ENCODE measurements around the gene CDT1. TPM values are rescaled to one million over a fixed set of nuclear protein-coding genes. Genes with fewer than 3 reads are reported as not detected.
"Not testable (repeated sequence)": the region's sequence is repeated elsewhere in the genome, so short reads cannot be mapped to it uniquely, and the experiment has no call there.

CDT1 gene
- total and polyA plus RNA-seq, 4 donors = 3.6 to 13.9 (median 7.8) TPM

- Histone ChIP-seq H3K27me3 (ENCODE audit: control insufficient read depth, insufficient read depth, low read length) (no peaks in the 10 kb centered on the region), H3K4me3 (ENCODE audit: low read depth, low read length) (no peak overlapping the region), H3K9me3 (ENCODE audit: control insufficient read depth, insufficient read depth, low read length) (no peaks in the 10 kb centered on the region), H3K36me3 (ENCODE audit: control insufficient read depth, insufficient read depth, low read length) (peaks cover 69% of the 10 kb centered on the region), H3K4me1 (ENCODE audit: control insufficient read depth, insufficient read depth, low read length) (peaks cover 16% of the 10 kb centered on the region), H3K27ac (ENCODE audit: low read depth, low read length) (no peak overlapping the region)
- 86% methylated on average over 40 of the region's 41 CpGs for WGBS (ENCODE audit: insufficient coverage)
- DNase-seq (ENCODE audit: low read depth in 4 of 6, low spot score in 6 of 6) = no peak
These were observed 13.3 kb downstream of the CDT1 start for GRCh38 chr16:88816736-88817535.

DNA sequence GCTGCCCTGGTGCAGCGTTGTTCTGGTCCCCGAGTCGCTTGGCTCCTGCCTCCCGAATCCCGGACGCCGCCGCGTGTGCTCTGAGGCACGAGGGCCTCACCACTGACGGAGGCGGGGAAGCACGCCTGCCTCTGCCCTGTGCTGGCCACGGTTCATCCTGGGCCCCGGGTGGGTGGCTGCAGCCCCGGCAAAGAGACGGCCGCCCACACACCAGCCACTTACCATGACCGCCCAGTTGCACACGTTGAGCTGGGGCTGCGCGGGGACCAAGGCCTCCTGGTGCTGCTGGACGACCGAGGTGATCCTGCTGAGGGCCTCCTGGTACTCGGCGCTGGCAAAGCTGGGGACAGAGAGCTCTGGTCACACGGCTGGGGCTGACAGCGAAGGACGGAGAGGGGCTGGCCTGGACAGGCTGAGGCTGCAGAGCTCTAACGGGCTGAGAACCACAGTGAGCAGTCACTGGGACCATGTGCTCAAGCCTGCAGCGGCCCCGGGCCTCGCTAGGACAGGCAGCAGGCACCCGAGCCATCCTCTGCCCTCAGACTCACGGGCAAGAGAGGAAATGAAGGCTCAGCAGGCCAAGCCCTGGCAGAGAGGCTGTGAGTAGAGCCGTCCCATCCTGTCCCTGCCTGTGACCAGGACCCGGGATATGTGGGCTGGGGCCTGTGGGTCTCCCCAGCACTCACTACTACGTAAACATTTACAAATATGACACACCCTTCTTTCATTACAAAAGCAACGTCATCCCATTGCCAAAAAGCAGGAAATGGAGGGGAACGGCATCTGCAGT lies 14.4 kb downstream of the CDT1 start:
- Histone ChIP-seq H3K36me3 (ENCODE audit: control insufficient read depth, insufficient read depth, low read length) (peaks cover 79% of the 10 kb centered on the region), H3K4me3 (ENCODE audit: low read depth, low read length) (no peak overlapping the region), H3K27ac (ENCODE audit: low read depth, low read length) (no peak overlapping the region), H3K9me3 (ENCODE audit: control insufficient read depth, insufficient read depth, low read length) (no peaks in the 10 kb centered on the region), H3K4me1 (ENCODE audit: control insufficient read depth, insufficient read depth, low read length) (peaks cover 6% of the 10 kb centered on the region), H3K27me3 (ENCODE audit: control insufficient read depth, insufficient read depth, low read length) (no peaks in the 10 kb centered on the region)
- WGBS (ENCODE audit: insufficient coverage) = 88% methylated on average over 38 of the region's 40 CpGs
- DNase-seq (ENCODE audit: low read depth in 4 of 6, low spot score in 6 of 6) = no peak

DNA sequence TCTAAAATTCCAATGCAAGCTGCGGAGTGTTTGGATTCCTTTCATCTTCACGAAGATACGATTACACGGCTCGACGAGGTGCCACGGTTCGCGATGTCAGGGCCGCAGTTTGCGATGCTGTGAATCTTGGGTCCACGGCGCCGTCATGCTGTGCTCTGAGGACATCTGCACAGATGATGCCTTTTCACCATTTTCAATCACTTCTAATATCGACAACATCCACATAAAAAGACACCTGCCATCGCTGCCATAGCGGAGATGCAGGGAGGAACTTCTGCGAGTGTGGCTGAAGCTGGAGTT lies 14.9 kb downstream of the CDT1 start:
- Histone ChIP-seq H3K9me3 (ENCODE audit: control insufficient read depth, insufficient read depth, low read length) (no peaks in the 10 kb centered on the region), H3K27me3 (ENCODE audit: control insufficient read depth, insufficient read depth, low read length) (no peaks in the 10 kb centered on the region), H3K36me3 (ENCODE audit: control insufficient read depth, insufficient read depth, low read length) (peaks cover 83% of the 10 kb centered on the region), H3K4me1 (ENCODE audit: control insufficient read depth, insufficient read depth, low read length) (peaks cover 5% of the 10 kb centered on the region), H3K27ac (ENCODE audit: low read depth, low read length) (no peak overlapping the region), H3K4me3 (ENCODE audit: low read depth, low read length) (no peak overlapping the region)
- no peak for DNase-seq (ENCODE audit: low read depth in 4 of 6, low spot score in 6 of 6)
- WGBS (ENCODE audit: insufficient coverage) = 91% methylated on average over 18 of the region's 18 CpGs

DNA sequence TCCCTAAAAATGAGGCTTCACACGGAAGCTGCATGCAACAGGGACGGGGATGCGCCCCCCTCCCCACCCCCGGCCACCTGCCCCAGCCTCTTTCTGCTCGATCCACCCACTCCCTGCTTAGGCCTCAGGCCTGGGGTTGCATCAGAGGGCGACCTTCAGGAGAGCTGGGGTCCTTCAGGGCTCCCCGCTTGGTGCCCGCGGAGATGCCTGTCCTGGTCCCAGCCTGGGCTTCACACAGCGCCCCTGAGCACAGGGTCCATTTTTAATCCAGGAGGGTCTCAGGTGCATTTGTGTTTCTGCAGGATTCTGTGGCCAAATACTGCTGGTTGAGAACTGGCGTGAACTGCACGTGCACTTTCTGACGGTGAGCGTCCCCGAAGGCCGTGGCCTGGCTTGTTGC lies 15.5 kb downstream of the CDT1 start:
- Histone ChIP-seq H3K4me3 (ENCODE audit: low read depth, low read length) (no peak overlapping the region), H3K4me1 (ENCODE audit: control insufficient read depth, insufficient read depth, low read length) (peaks cover 5% of the 10 kb centered on the region), H3K36me3 (ENCODE audit: control insufficient read depth, insufficient read depth, low read length) (peaks cover 86% of the 10 kb centered on the region), H3K9me3 (ENCODE audit: control insufficient read depth, insufficient read depth, low read length) (no peaks in the 10 kb centered on the region), H3K27ac (ENCODE audit: low read depth, low read length) (no peak overlapping the region), H3K27me3 (ENCODE audit: control insufficient read depth, insufficient read depth, low read length) (no peaks in the 10 kb centered on the region)
- 77% methylated on average over 10 of the region's 16 CpGs for WGBS (ENCODE audit: insufficient coverage)
- no peak for DNase-seq (ENCODE audit: low read depth in 4 of 6, low spot score in 6 of 6)

- 79% methylated on average over 19 of the region's 20 CpGs for WGBS (ENCODE audit: insufficient coverage)
- H3K4me3 ChIP-seq (ENCODE audit: low read depth, low read length) = no peak overlapping the region
These were observed 16.9 kb downstream of the CDT1 start for GRCh38 chr16:88820385-88821025.

GRCh38 chr16:88821168-88821850 lies 17.7 kb downstream of the CDT1 start:
- 88% methylated on average over 21 of the region's 22 CpGs for WGBS (ENCODE audit: insufficient coverage)
- H3K4me3 ChIP-seq (ENCODE audit: low read depth, low read length) = no peak overlapping the region
- no peak overlapping the region for H3K27ac ChIP-seq (ENCODE audit: low read depth, low read length)
- H3K9me3 ChIP-seq (ENCODE audit: control insufficient read depth, insufficient read depth, low read length) = no peaks in the 10 kb centered on the region
- peaks cover 91% of the 10 kb centered on the region for H3K36me3 ChIP-seq (ENCODE audit: control insufficient read depth, insufficient read depth, low read length)
- H3K4me1 ChIP-seq (ENCODE audit: control insufficient read depth, insufficient read depth, low read length) = no peaks in the 10 kb centered on the region
- H3K27me3 ChIP-seq (ENCODE audit: control insufficient read depth, insufficient read depth, low read length) = no peaks in the 10 kb centered on the region
- no peak for DNase-seq (ENCODE audit: low read depth in 4 of 6, low spot score in 6 of 6)

More at GRCh38 chr16:88820385-88821025, 16.9 kb downstream of the CDT1 start:
- no peak for DNase-seq (ENCODE audit: low read depth in 4 of 6, low spot score in 6 of 6)
- Histone ChIP-seq H3K4me1 (ENCODE audit: control insufficient read depth, insufficient read depth, low read length) (peaks cover 3% of the 10 kb centered on the region), H3K36me3 (ENCODE audit: control insufficient read depth, insufficient read depth, low read length) (peaks cover 91% of the 10 kb centered on the region), H3K27me3 (ENCODE audit: control insufficient read depth, insufficient read depth, low read length) (no peaks in the 10 kb centered on the region), H3K9me3 (ENCODE audit: control insufficient read depth, insufficient read depth, low read length) (no peaks in the 10 kb centered on the region), H3K27ac (ENCODE audit: low read depth, low read length) (no peak overlapping the region)

DNA sequence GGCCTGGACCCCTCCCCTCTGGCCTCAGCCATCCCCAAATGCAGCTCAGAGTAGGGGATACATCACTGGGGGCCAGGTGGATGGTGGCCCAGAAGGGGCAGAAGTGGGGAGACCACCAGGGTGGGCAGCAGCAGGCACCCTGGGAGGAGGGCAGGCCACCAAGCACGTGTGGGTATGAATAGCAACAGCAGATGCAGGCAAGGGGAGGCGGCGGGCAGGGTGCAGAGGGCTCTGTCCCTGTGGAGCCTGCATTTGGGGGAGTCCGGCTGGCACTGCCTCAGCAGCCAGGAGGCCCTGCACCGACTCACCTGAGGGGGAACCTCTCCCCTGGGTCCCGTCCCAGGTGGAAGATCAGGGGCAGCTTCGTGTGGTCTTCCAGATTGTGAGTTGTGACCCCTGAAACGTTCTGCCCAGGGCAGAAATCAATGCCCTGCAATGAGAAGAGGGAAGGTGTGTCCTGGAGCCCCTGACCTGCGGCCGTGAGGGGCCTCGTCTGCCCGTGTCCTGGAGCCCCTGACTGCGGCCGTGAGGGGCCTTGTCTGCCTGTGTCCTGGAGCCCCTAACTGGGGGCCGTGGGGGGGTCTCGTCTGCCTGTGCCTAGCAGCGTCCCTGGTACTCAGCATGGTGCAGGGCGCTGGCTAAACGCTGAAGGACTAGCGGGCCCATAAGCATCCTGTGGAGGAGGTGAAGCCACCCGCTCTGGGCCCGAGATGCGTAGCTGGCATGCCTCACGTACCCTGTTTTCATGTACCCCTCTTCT lies 18.9 kb downstream of the CDT1 start:
- no peaks in the 10 kb centered on the region for H3K9me3 ChIP-seq (ENCODE audit: control insufficient read depth, insufficient read depth, low read length)
- WGBS (ENCODE audit: insufficient coverage) = 90% methylated on average over 21 of the region's 24 CpGs

DNA sequence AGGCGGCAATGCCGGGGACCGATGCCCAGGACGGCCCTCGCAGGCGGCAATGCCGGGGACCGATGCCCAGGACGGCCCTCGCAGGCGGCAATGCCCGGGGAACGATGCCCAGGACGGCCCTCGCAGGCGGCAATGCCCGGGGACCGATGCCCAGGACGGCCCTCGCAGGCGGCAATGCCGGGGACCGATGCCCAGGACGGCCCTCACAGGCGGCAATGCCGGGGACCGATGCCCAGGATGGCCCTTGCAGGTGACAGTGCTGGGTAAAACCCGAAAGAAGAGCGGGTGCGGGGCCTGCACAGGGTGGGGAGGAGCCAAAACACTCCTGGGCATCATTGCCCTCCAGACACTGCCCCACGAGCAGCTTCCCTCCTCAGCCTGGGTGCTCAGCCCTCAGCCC lies 20.1 kb downstream of the CDT1 start:
- H3K27ac ChIP-seq (ENCODE audit: low read depth, low read length); DNase-seq (ENCODE audit: low read depth in 4 of 6, low spot score in 6 of 6); H3K27me3 ChIP-seq (ENCODE audit: control insufficient read depth, insufficient read depth, low read length); H3K9me3 ChIP-seq (ENCODE audit: control insufficient read depth, insufficient read depth, low read length); H3K4me3 ChIP-seq (ENCODE audit: low read depth, low read length); H3K4me1 ChIP-seq (ENCODE audit: control insufficient read depth, insufficient read depth, low read length): not testable (repeated sequence)
- H3K36me3 ChIP-seq (ENCODE audit: control insufficient read depth, insufficient read depth, low read length) = peaks cover 89% of the 10 kb centered on the region
- WGBS (ENCODE audit: insufficient coverage) = 98% methylated on average over 28 of the region's 31 CpGs

More for the DNA sequence above, 18.9 kb downstream of the CDT1 start:
- H3K27me3 ChIP-seq (ENCODE audit: control insufficient read depth, insufficient read depth, low read length) = no peaks in the 10 kb centered on the region
- H3K36me3 ChIP-seq (ENCODE audit: control insufficient read depth, insufficient read depth, low read length) = peaks cover 91% of the 10 kb centered on the region
- H3K4me1 ChIP-seq (ENCODE audit: control insufficient read depth, insufficient read depth, low read length) = no peaks in the 10 kb centered on the region
- no peak overlapping the region for H3K27ac ChIP-seq (ENCODE audit: low read depth, low read length)
- no peak overlapping the region for H3K4me3 ChIP-seq (ENCODE audit: low read depth, low read length)
- no peak for DNase-seq (ENCODE audit: low read depth in 4 of 6, low spot score in 6 of 6)

All from spinal cord (tissue), 10 donors.